Measurements from ENCODE around the gene DDX46. TPM values are rescaled to one million over a fixed set of nuclear protein-coding genes. Genes with fewer than 3 reads are reported as not detected.

The DDX46 gene
- polyA plus RNA-seq, 2 of the 4 experiments (the other 2 are of a cell fraction), result 104 TPM

DNA sequence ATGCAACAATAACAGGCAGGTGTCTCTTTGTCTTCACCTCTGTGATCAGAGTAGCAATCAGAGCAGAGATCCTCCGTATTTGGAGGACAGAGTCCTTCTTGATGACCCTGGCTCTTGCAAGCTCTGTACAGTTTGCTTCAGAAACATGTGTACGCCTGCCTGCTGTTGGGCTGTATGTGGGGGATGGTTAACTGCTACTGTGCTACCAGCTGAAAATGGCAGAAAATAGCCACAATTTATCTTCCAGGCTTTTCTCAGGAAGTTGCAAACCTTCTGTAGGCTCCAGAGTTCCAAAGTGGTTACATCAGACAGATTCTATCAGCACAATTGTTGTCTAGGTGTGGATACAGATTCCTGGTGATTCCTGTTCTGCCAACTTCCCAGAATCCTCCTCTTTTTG is 35.5 kb downstream of the DDX46 start:
- WGBS (ENCODE audit: missing lambda C conversion rate), result 87% methylated on average over 2 of the region's 2 CpGs
- TF ChIP-seq MYC (IDR thresholded peaks at IDR 0.05; ENCODE audit: borderline replicate concordance, low read length) (no peak), ZC3H11A (IDR thresholded peaks at IDR 0.05) (no peak), ZFP36 (IDR thresholded peaks at IDR 0.05; ENCODE audit: borderline replicate concordance, partially characterized antibody) (no peak), GATA3 (IDR thresholded peaks at IDR 0.05; ENCODE audit: borderline replicate concordance) (no peak), FOXS1 (CRISPR knock-in tag; IDR thresholded peaks at IDR 0.05) (no peak), HDAC2 (IDR thresholded peaks at IDR 0.05) (no peak), CBX2 (IDR thresholded peaks at IDR 0.05; ENCODE audit: borderline replicate concordance, low read depth) (no peak), SMC3 (IDR thresholded peaks at IDR 0.05) (no peak), JUN (IDR thresholded peaks at IDR 0.05) (no peak), NPAS2 (CRISPR knock-in tag; IDR thresholded peaks at IDR 0.05; ENCODE audit: borderline replicate concordance) (no peak), RCOR1 (IDR thresholded peaks at IDR 0.05; ENCODE audit: low read depth, low read length) (no peak)
- TF ChIP-seq, protein P1, sequence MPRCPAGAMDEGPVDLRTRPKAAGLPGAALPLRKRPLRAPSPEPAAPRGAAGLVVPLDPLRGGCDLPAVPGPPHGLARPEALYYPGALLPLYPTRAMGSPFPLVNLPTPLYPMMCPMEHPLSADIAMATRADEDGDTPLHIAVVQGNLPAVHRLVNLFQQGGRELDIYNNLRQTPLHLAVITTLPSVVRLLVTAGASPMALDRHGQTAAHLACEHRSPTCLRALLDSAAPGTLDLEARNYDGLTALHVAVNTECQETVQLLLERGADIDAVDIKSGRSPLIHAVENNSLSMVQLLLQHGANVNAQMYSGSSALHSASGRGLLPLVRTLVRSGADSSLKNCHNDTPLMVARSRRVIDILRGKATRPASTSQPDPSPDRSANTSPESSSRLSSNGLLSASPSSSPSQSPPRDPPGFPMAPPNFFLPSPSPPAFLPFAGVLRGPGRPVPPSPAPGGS (IDR thresholded peaks at IDR 0.05), result no peak
- TF ChIP-seq, protein P2, sequence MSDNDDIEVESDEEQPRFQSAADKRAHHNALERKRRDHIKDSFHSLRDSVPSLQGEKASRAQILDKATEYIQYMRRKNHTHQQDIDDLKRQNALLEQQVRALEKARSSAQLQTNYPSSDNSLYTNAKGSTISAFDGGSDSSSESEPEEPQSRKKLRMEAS (IDR thresholded peaks at IDR 0.05), result no peak
- TF ChIP-seq, protein P3, sequence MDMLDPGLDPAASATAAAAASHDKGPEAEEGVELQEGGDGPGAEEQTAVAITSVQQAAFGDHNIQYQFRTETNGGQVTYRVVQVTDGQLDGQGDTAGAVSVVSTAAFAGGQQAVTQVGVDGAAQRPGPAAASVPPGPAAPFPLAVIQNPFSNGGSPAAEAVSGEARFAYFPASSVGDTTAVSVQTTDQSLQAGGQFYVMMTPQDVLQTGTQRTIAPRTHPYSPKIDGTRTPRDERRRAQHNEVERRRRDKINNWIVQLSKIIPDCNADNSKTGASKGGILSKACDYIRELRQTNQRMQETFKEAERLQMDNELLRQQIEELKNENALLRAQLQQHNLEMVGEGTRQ (IDR thresholded peaks at IDR 0.05), result no peak
- CTCF ChIA-PET, result interaction anchor here (0.6 to 1.7 kb wide), 2 partner anchors 10 to 12 kb away, joined by 3 to 4 read pairs; no protein-coding TSS in a partner anchor
- no peak for DNase-seq (ENCODE audit: low read depth in 1 of 2, low spot score in 1 of 2)
- no peak for FAIRE-seq
- Histone ChIP-seq H3K9me3 (no peaks in the 10 kb centered on the region), H3K27ac (no peak overlapping the region), H3K4me2 (no peak overlapping the region), H3K4me3 (no peak overlapping the region), H3K4me1 (no peaks in the 10 kb centered on the region)
- ATAC-seq, result no peak
- POLR2A ChIA-PET, result no interaction called here

DNA sequence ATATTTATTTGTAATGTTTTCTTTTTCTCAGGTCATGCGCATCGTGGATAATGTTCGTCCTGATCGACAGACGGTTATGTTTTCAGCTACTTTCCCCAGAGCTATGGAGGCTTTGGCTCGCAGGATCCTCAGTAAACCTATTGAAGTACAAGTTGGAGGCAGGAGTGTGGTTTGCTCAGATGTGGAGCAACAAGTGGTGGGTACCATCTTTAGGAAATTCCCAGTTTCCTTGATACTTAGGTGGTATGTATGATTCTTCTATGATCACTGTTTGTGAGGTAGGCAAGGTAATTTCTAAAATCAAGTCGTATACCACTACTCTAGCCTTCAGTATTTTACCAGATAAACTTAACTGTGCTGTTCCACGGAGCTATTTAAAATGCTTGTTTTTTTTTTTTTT is 36.2 kb downstream of the DDX46 start:
- no peak for DNase-seq (ENCODE audit: low read depth in 1 of 2, low spot score in 1 of 2)
- ChIA-PET CTCF (interaction anchor here (0.6 to 1.2 kb wide), 3 partner anchors 9 to 113 kb away, joined by 3 to 4 read pairs (median 3); no protein-coding TSS in a partner anchor), POLR2A (no interaction called here)
- no peak for ATAC-seq
- TF ChIP-seq JUN (IDR thresholded peaks at IDR 0.05) (no peak), CBX2 (IDR thresholded peaks at IDR 0.05; ENCODE audit: borderline replicate concordance, low read depth) (no peak), RNF2 (IDR thresholded peaks at IDR 0.05; ENCODE audit: borderline replicate concordance, low read depth) (no peak), NR3C1 (IDR thresholded peaks at IDR 0.05) (no peak)
- TF ChIP-seq, protein P4, sequence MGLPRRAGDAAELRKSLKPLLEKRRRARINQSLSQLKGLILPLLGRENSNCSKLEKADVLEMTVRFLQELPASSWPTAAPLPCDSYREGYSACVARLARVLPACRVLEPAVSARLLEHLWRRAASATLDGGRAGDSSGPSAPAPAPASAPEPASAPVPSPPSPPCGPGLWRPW (IDR thresholded peaks at IDR 0.05), result no peak
- Histone ChIP-seq H3K9me3 (no peaks in the 10 kb centered on the region), H3K27ac (no peak overlapping the region), H3K4me2 (no peak overlapping the region), H3K4me3 (no peak overlapping the region), H3K4me1 (no peaks in the 10 kb centered on the region)
- 90% methylated on average over 8 of the region's 8 CpGs for WGBS (ENCODE audit: missing lambda C conversion rate)
- no peak for FAIRE-seq

DNA sequence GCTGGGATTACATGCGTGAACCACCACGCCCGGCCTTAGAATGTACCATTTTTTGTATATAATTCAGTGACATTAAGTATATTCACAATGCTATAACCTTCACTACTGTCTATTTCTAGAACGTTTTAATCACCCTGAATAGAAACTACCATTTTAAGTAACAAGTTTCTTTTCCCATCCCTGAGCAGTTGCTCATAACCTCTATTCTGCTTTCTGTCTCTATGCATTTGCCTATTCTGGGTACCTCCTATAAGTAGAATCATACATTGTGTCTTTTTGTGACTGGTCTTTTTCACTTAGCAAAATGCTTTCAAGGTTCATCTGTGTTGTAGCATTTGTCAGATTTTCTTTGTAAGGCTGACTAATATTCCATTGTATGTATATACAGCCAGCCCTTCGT is 39.9 kb downstream of the DDX46 start:
- Histone ChIP-seq H3K4me3 (no peak overlapping the region), H3K9me3 (no peaks in the 10 kb centered on the region), H3K4me1 (no peaks in the 10 kb centered on the region), H3K27ac (no peak overlapping the region), H3K4me2 (no peak overlapping the region)
- 80% methylated on average over 5 of the region's 5 CpGs for WGBS (ENCODE audit: missing lambda C conversion rate)
- no peak for ATAC-seq
- CTCF ChIA-PET, result interaction anchor here (1.2 to 1.4 kb wide), 2 partner anchors 9 to 14 kb away, joined by 3 to 4 read pairs; no protein-coding TSS in a partner anchor
- no peak for TF ChIP-seq ZSCAN20 (CRISPR knock-in tag; IDR thresholded peaks at IDR 0.05)
- TF ChIP-seq NFE2L2 (conservative IDR thresholded peaks at IDR 0.05; ENCODE audit: low read length), result no peak
- no peak for TF ChIP-seq GATA3 (IDR thresholded peaks at IDR 0.05; ENCODE audit: borderline replicate concordance)
- no peak for TF ChIP-seq FOSB (CRISPR knock-in tag; IDR thresholded peaks at IDR 0.05)
- TF ChIP-seq CEBPB (IDR thresholded peaks at IDR 0.05), result no peak
- no peak for TF ChIP-seq SREBF2 (IDR thresholded peaks at IDR 0.05)
- POLR2A ChIA-PET, result no interaction called here
- DNase-seq (ENCODE audit: low read depth in 1 of 2, low spot score in 1 of 2), result no peak
- no peak for FAIRE-seq
